HepG2 (cell line): Measurements from ENCODE around the gene DPY19L3. TPM values are rescaled to one million over a fixed set of nuclear protein-coding genes. Genes with fewer than 3 reads are reported as not detected.
A peak's percentile ranks its signal among the peaks of the same experiment; 100 is the strongest.

Experiments
- BRF2 ChIP-seq: sonication (generic); formaldehyde crosslinking; IDR thresholded peaks from 2 replicates; pipeline ENCODE4 v1.8.1; 2022; ENCODE audit warnings: mild to moderate bottlenecking, missing genetic modification reagents
- ETV5 ChIP-seq: IDR thresholded peaks from 2 replicates; pipeline ENCODE4 v1.6.1; 2018; ENCODE audit warnings: missing biosample characterization, missing genetic modification reagents, inconsistent platforms, borderline replicate concordance
- FOXC1 ChIP-seq: sonication (generic); formaldehyde crosslinking; IDR thresholded peaks from 2 replicates; pipeline ENCODE4 v1.8.0; 2022; ENCODE audit warnings: mild to moderate bottlenecking, missing genetic modification reagents, borderline replicate concordance
- HMG20B ChIP-seq: conservative IDR thresholded peaks from 2 replicates; pipeline ENCODE4 v1.6.1; 2016; ENCODE audit warnings: missing genetic modification reagents, missing compliant biosample characterization
- HOXA7 ChIP-seq: sonication (generic); formaldehyde crosslinking; IDR thresholded peaks from 2 replicates; pipeline ENCODE4 v1.8.1; 2022; ENCODE audit warnings: mild to moderate bottlenecking, missing genetic modification reagents, moderate library complexity
- MEIS2 ChIP-seq: sonication (generic); formaldehyde crosslinking; IDR thresholded peaks from 2 replicates; pipeline ENCODE4 v1.9.0; 2021; ENCODE audit warnings: mild to moderate bottlenecking, missing genetic modification reagents
- MYPOP ChIP-seq: sonication (generic); formaldehyde crosslinking; IDR thresholded peaks from 2 replicates; pipeline ENCODE4 v1.8.1; 2023; ENCODE audit warnings: mild to moderate bottlenecking, moderate library complexity, missing genetic modification reagents
- PITX1 ChIP-seq: sonication (generic); formaldehyde crosslinking; IDR thresholded peaks from 2 replicates; pipeline ENCODE4 v1.5.1; 2020; ENCODE audit warnings: mild to moderate bottlenecking, missing genetic modification reagents
- POLR2A ChIP-seq, 2 experiments: IDR thresholded peaks; 2 replicates each; pipeline ENCODE4 v1.6.1; 2011; ENCODE audit warnings: low read depth in 2 of 2, low read length in 2 of 2, mild to moderate bottlenecking in 1 of 2, moderate library complexity in 1 of 2; ENCODE audit not compliant: insufficient read depth in 1 of 2
- POLR2AphosphoS5 ChIP-seq: IDR thresholded peaks from 2 replicates; pipeline ENCODE4 v1.6.1; 2012; ENCODE audit warnings: low read depth, low read length
- SUZ12 ChIP-seq: fragments of 150-350 bp; IDR thresholded peaks from 2 replicates; pipeline ENCODE4 v1.6.1; 2014; ENCODE audit warnings: low read depth, low read length
- TAF1 ChIP-seq: sonication (generic); formaldehyde crosslinking; IDR thresholded peaks from 2 replicates; pipeline ENCODE4 v1.4.0; 2020; ENCODE audit warnings: missing genetic modification reagents
- ZBTB3 ChIP-seq: sonication (generic); formaldehyde crosslinking; IDR thresholded peaks from 2 replicates; pipeline ENCODE4 v1.4.0; 2020; ENCODE audit warnings: low read depth, mild to moderate bottlenecking, moderate library complexity, missing genetic modification reagents, borderline replicate concordance
- ZNF510 ChIP-seq: sonication (generic); formaldehyde crosslinking; IDR thresholded peaks from 2 replicates; pipeline ENCODE4 v1.4.0; 2020; ENCODE audit warnings: low read depth, mild to moderate bottlenecking, missing genetic modification reagents
- ZNF530 ChIP-seq: sonication (generic); formaldehyde crosslinking; IDR thresholded peaks from 2 replicates; pipeline ENCODE4 v1.5.0; 2020; ENCODE audit warnings: low read depth, mild to moderate bottlenecking, missing genetic modification reagents
- ZNF766 ChIP-seq: sonication (generic); formaldehyde crosslinking; IDR thresholded peaks from 2 replicates; pipeline ENCODE4 v1.5.0; 2020; ENCODE audit warnings: missing genetic modification reagents, borderline replicate concordance
- ZSCAN21 ChIP-seq: sonication (generic); formaldehyde crosslinking; IDR thresholded peaks from 2 replicates; pipeline ENCODE4 v1.8.0; 2022; ENCODE audit warnings: mild to moderate bottlenecking, missing genetic modification reagents, moderate library complexity, borderline replicate concordance
- polyA plus RNA-seq, 8 experiments: library from polyadenylated mRNA; depleted of rRNA in 3 of 8; stranded (reverse) in 7 of 8; unstranded in 1 of 8; fragments of >200 nt; fragmentation: Illumina TruSeq in 4 of 8; extraction: Trizol in 4 of 8; gene quantifications; 2 replicates each; pipeline versions ENCODE4 v1.2.1 to v1.2.3, GENCODE V29; 2011 to 2016; ENCODE audit warnings: low read depth in 4 of 8, missing spikeins in 1 of 8, mixed read lengths in 1 of 8; ENCODE audit not compliant: insufficient read depth in 1 of 8
- total RNA-seq, 5 experiments: library from RNA; depleted of rRNA; stranded (reverse); fragments of >200 nt; fragmentation: Illumina TruSeq; extraction: Trizol; gene quantifications; 2 replicates each; pipeline ENCODE4 v1.2.3, GENCODE V29; 2016; ENCODE audit warnings: low read depth in 1 of 5
- TF ChIP-seq, protein P1 (sequence below), 2 experiments: IDR thresholded peaks; 2 replicates each; pipeline ENCODE4 v1.6.1; 2011 to 2012; ENCODE audit warnings: low read length in 2 of 2, borderline replicate concordance in 1 of 2, low read depth in 1 of 2, mild to moderate bottlenecking in 1 of 2, moderate library complexity in 1 of 2
- TF ChIP-seq, protein P2 (sequence below): sonication (generic); formaldehyde crosslinking; IDR thresholded peaks from 2 replicates; pipeline ENCODE4 v1.4.0; 2020; ENCODE audit warnings: missing genetic modification reagents, low read depth, mild to moderate bottlenecking, borderline replicate concordance
- TF ChIP-seq, protein P3 (sequence below): sonication (generic); formaldehyde crosslinking; IDR thresholded peaks from 2 replicates; pipeline ENCODE4 v1.4.0; 2020; ENCODE audit warnings: missing genetic modification reagents

The DPY19L3 gene
- total and polyA plus RNA-seq, 2 of the 13 experiments (the other 11 are each of a cell fraction or from before 2014, with no cell fraction given), result 21.6 to 25.2 TPM

DNA sequence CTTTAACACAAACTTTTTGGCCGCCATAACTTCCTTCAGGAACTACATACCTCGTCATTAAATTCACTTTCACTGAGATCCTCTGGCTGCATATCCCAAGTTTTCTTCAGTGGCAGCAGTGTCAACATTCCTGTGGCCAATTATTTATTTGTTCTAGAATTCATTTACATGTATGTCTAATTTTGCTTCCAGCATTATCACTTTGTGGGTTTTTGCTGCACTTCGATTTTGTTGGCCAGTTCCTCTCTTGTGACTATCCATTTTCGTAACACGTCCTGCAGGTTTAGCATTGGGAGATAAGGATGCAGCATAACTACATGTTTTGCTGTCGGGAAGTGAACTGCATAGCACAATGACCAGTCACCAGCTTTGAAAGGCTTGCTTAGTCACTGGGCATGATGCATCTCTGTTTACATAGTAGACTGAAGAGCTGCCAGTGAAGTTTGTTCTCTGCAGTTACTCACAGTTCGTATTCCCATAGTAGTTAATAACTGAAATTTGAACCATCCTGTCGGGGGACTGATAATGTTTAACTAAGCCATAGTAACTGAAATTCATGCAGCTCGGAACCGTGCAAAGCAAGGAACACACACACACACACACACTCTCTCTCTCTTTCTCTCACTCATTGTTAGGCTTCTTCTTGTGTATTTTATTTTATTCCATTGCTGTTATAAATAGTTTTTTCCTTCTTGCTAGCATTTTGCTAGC lies 31.8 kb upstream of the DPY19L3 start (continued):
- TF ChIP-seq TAF1 (CRISPR knock-in tag) (no peak; the same call in 1 of the 2 replicates), BRF2 (CRISPR knock-in tag) (no peak), MEIS2 (CRISPR knock-in tag) (peak; percentile 91), ZSCAN21 (CRISPR knock-in tag) (peak; percentile 53; the same call in 1 of the 2 replicates), ZBTB3 (CRISPR knock-in tag) (peak; percentile 88; the same call in 1 of the 2 replicates), ZNF530 (CRISPR knock-in tag) (no peak), HMG20B (CRISPR knock-in tag) (peak; percentile 72; the same call in 1 of the 2 replicates), POLR2AphosphoS5 (peak; percentile 38; the same call in 1 of the 2 replicates), HOXA7 (no peak), PITX1 (CRISPR knock-in tag) (peak; percentile 79), FOXC1 (CRISPR knock-in tag) (no peak), POLR2A (IDR thresholded peaks at IDR 0.05; ENCODE audit: insufficient read depth in 1 of 2, low read depth in 2 of 2, low read length in 2 of 2) (peak in 1 of 2 experiments; percentile 82; a peak in 2 of 4 replicates), SUZ12 (no peak), ETV5 (CRISPR knock-in tag) (peak; percentile 78; the same call in 1 of the 2 replicates), ZNF510 (CRISPR knock-in tag) (no peak), ZNF766 (CRISPR knock-in tag) (no peak), MYPOP (CRISPR knock-in tag) (peak; percentile 49; the same call in 1 of the 2 replicates)
- TF ChIP-seq, protein P1, sequence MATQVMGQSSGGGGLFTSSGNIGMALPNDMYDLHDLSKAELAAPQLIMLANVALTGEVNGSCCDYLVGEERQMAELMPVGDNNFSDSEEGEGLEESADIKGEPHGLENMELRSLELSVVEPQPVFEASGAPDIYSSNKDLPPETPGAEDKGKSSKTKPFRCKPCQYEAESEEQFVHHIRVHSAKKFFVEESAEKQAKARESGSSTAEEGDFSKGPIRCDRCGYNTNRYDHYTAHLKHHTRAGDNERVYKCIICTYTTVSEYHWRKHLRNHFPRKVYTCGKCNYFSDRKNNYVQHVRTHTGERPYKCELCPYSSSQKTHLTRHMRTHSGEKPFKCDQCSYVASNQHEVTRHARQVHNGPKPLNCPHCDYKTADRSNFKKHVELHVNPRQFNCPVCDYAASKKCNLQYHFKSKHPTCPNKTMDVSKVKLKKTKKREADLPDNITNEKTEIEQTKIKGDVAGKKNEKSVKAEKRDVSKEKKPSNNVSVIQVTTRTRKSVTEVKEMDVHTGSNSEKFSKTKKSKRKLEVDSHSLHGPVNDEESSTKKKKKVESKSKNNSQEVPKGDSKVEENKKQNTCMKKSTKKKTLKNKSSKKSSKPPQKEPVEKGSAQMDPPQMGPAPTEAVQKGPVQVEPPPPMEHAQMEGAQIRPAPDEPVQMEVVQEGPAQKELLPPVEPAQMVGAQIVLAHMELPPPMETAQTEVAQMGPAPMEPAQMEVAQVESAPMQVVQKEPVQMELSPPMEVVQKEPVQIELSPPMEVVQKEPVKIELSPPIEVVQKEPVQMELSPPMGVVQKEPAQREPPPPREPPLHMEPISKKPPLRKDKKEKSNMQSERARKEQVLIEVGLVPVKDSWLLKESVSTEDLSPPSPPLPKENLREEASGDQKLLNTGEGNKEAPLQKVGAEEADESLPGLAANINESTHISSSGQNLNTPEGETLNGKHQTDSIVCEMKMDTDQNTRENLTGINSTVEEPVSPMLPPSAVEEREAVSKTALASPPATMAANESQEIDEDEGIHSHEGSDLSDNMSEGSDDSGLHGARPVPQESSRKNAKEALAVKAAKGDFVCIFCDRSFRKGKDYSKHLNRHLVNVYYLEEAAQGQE (IDR thresholded peaks at IDR 0.05; ENCODE audit: borderline replicate concordance in 1 of 2, low read depth in 1 of 2, low read length in 2 of 2), result peak in 1 of 2 experiments; percentile 36; a peak in 1 of 4 replicates
- TF ChIP-seq, protein P2, sequence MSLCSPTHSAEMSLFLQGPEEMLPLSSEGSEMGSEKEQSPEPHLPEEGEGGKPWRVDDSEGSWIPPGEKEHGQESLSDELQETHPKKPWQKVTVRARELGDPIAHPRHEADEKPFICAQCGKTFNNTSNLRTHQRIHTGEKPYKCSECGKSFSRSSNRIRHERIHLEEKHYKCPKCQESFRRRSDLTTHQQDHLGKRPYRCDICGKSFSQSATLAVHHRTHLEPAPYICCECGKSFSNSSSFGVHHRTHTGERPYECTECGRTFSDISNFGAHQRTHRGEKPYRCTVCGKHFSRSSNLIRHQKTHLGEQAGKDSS (CRISPR knock-in tag), result no peak
- TF ChIP-seq, protein P3, sequence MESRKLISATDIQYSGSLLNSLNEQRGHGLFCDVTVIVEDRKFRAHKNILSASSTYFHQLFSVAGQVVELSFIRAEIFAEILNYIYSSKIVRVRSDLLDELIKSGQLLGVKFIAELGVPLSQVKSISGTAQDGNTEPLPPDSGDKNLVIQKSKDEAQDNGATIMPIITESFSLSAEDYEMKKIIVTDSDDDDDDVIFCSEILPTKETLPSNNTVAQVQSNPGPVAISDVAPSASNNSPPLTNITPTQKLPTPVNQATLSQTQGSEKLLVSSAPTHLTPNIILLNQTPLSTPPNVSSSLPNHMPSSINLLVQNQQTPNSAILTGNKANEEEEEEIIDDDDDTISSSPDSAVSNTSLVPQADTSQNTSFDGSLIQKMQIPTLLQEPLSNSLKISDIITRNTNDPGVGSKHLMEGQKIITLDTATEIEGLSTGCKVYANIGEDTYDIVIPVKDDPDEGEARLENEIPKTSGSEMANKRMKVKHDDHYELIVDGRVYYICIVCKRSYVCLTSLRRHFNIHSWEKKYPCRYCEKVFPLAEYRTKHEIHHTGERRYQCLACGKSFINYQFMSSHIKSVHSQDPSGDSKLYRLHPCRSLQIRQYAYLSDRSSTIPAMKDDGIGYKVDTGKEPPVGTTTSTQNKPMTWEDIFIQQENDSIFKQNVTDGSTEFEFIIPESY (CRISPR knock-in tag), result peak; percentile 52
